Psoas muscle (tissue), 8 donors: ENCODE measurements around the gene TM9SF1. TPM values are rescaled to one million over a fixed set of nuclear protein-coding genes. Genes with fewer than 3 reads are reported as not detected.
A peak's percentile ranks its signal among the peaks of the same experiment; 100 is the strongest.

Experiments
- ATAC-seq, 4 donors: fragments of 200-7000 bp; cut with Tn5 transposase; one replicate each; pipeline ENCODE4 v1.9.1; 2020; ENCODE audit warnings: moderate library complexity in 3 of 4, mild to moderate bottlenecking in 2 of 4
- DNase-seq, 2 donors: peaks; one replicate each; pipeline ENCODE4 v3.0.0-alpha.2; 2020
- H3K27ac ChIP-seq: fragments of 200-600 bp; one replicate; pipeline ENCODE4 v1.8.0; 2022
- H3K27me3 ChIP-seq, 3 donors: fragments of 200-600 bp in 1 of 3; one replicate each; pipeline versions ENCODE4 v1.6.1 to v1.8.0; 2013 to 2022; ENCODE audit warnings: low read length in 2 of 3, mild to moderate bottlenecking in 2 of 3, moderate library complexity in 1 of 3; ENCODE audit not compliant: insufficient read depth in 3 of 3
- H3K36me3 ChIP-seq, 2 donors: fragments of 200-600 bp in 1 of 2; one replicate each; pipeline versions ENCODE4 v1.6.1 to v1.8.0; 2013 to 2022; ENCODE audit warnings: low read depth in 1 of 2, mild to moderate bottlenecking in 1 of 2, moderate library complexity in 1 of 2; ENCODE audit not compliant: insufficient read depth in 1 of 2
- H3K4me1 ChIP-seq: fragments of 200-600 bp; one replicate; pipeline ENCODE4 v1.8.0; 2022
- H3K4me3 ChIP-seq: fragments of 200-600 bp; one replicate; pipeline ENCODE4 v1.8.0; 2022; ENCODE audit warnings: mild to moderate bottlenecking
- H3K9me3 ChIP-seq: fragments of 200-600 bp; one replicate; pipeline ENCODE4 v1.8.0; 2022
- WGBS, 3 donors: extraction: QIAGEN DNeasy Blood & Tissue Kit; methylation state at CpG; one replicate each; pipeline versions ENCODE4 v1.1.6 to v1.1.7; 2013; 5-methylcytosine and 5-hydroxymethylcytosine counted together
- intact Hi-C, 2 donors: fragments of 100-400 bp; cut with DNase I; formaldehyde crosslinking; loops; one replicate each; pipeline versions ENCODE4 v1.11.0 to v1.14.2; 2022
- polyA plus RNA-seq, 3 donors: library from polyadenylated mRNA; stranded (reverse); fragments of 200-250 nt; gene quantifications; one replicate each; pipeline ENCODE4 v1.2.3, GENCODE V29; 2013
- total RNA-seq, 4 donors: library from RNA; stranded (reverse); fragmentation: NEBNext Ultra II Directional in 2 of 4; extraction: Animal tissue kit (Norgen Biotek cat#: 25700) in 2 of 4; gene quantifications; one replicate each; pipeline versions ENCODE4 v1.2.1 to v1.2.4, GENCODE V29; 2021 to 2023
- TF ChIP-seq, protein P1 (sequence below): fragments of 200-600 bp; IDR thresholded peaks from one replicate; pipeline ENCODE4 v1.8.0; 2022; ENCODE audit warnings: antibody characterized with exemption
- donor health status: healthy with polysubstance abuse.
- donor health status: DM: no; HTN: no; CAD: no; lungs with moderate emphysema.
- donor health status: Bipolar disorder and iron deficiency.
- donor health status: healthy.
- donor health status: DM: yes; HTN: yes; CAD: no.
- donor health status: DM: no; HTN: no; CAD: no.
- donor health status: DM: no; HTN: no; CAD: no.
- donor health status: DM: yes; HTN: yes; CAD: no.

TM9SF1 gene
- total and polyA plus RNA-seq, 7 donors = 21.0 to 43.4 (median 22.0) TPM

DNA sequence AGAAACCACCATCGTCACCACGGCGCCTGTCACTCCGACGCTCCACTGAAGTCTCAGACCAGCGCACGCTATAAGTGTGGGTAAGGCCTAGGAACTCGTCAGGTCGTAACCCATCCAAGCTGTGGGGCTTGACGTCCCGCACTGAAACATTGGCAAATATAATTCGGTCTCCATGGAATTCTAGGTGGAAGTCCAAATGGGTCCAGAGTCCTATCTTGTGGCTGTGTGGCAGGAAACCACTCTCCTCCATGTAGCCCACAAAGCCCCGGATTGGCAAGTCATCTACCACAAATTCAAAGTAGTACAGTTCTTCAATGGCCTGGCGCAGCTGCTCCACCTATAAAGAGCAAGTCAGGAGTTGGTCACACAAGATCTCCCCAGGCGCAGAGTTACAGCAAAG, 2.3 kb downstream of the TM9SF1 start:
- Histone ChIP-seq H3K27ac (no peak overlapping the region), H3K9me3 (no peaks in the 10 kb centered on the region), H3K4me3 (no peak overlapping the region), H3K27me3 (no peaks in the 10 kb centered on the region), H3K4me1 (peaks cover 29% of the 10 kb centered on the region), H3K36me3 (peaks cover 0 to 36% of the 10 kb centered on the region in 2 donors)
- WGBS, 3 donors = 94 to 95% (median 95%) methylated on average over 15 of the region's 15 CpGs
- TF ChIP-seq, protein P1, sequence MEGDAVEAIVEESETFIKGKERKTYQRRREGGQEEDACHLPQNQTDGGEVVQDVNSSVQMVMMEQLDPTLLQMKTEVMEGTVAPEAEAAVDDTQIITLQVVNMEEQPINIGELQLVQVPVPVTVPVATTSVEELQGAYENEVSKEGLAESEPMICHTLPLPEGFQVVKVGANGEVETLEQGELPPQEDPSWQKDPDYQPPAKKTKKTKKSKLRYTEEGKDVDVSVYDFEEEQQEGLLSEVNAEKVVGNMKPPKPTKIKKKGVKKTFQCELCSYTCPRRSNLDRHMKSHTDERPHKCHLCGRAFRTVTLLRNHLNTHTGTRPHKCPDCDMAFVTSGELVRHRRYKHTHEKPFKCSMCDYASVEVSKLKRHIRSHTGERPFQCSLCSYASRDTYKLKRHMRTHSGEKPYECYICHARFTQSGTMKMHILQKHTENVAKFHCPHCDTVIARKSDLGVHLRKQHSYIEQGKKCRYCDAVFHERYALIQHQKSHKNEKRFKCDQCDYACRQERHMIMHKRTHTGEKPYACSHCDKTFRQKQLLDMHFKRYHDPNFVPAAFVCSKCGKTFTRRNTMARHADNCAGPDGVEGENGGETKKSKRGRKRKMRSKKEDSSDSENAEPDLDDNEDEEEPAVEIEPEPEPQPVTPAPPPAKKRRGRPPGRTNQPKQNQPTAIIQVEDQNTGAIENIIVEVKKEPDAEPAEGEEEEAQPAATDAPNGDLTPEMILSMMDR = no peak
- intact Hi-C loops = no loop called here
- no peak for ATAC-seq
- DNase-seq = no peak

DNA sequence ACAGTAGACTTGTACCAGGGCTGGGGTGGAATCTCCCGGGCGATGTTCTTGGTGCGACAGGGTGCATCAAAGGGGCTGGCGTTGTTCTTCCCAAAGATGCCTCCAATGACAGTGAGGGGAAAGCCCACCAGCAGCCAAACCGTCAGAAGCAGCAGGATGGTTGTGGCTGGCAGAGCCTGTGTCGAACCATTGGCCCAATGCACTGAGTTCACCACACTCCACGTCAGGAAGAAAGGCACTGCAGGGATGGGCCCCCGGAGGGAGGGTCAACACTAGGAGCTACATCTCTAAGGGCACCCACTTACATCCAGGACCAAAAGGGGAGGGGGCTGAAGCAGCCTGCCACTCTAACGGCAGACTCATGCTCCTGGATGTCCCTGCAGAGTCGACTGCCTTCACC, 4.8 kb downstream of the TM9SF1 start:
- H3K36me3 ChIP-seq = peaks cover 3 to 53% of the 10 kb centered on the region in 2 donors
- no peaks in the 10 kb centered on the region for H3K27me3 ChIP-seq
- intact Hi-C loops = no loop called here
- H3K9me3 ChIP-seq = no peaks in the 10 kb centered on the region
- DNase-seq (no peak), ATAC-seq (no peak)
- no peak overlapping the region for H3K27ac ChIP-seq
- 81 to 82% (median 82%) methylated on average over 9 to 10 of the region's 10 CpGs for WGBS, 3 donors
- TF ChIP-seq, protein P1 = no peak
- no peak overlapping the region for H3K4me3 ChIP-seq
- H3K4me1 ChIP-seq = peaks cover 29% of the 10 kb centered on the region

DNA sequence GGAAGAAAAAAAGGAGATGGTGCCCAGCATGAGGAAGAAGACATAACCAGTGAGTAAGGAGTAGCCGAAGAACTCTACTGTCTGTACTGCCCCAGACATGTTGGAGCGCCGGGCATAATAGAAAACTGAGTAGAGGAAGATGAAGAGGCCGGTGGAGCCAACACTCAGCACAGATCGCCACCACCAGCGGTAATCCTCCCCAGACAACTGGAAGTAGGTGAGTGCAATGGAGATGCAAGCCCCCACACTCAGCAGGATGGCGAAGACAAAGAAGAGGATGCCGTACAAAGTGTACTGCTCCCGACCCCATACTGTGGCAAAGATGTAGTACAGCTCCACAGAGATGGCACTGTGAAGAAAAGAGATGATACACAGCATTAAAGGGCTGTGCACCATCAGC, 5.8 kb downstream of the TM9SF1 start:
- peak overlapping the region; percentile 90 for H3K4me3 ChIP-seq
- TF ChIP-seq, protein P1 = no peak
- H3K9me3 ChIP-seq = no peaks in the 10 kb centered on the region
- H3K4me1 ChIP-seq = peaks cover 25% of the 10 kb centered on the region
- no peaks in the 10 kb centered on the region for H3K27me3 ChIP-seq
- H3K27ac ChIP-seq = no peak overlapping the region
- DNase-seq = no peak
- no peak for ATAC-seq
- intact Hi-C loops = loop anchor here in 1 of 2 donors (2.0 kb wide), 1 partner anchor 25 kb away; no protein-coding TSS in a partner anchor
- WGBS, 3 donors = 83 to 95% (median 91%) methylated on average over 9 of the region's 9 CpGs
- H3K36me3 ChIP-seq = peaks cover 6 to 63% of the 10 kb centered on the region in 2 donors

DNA sequence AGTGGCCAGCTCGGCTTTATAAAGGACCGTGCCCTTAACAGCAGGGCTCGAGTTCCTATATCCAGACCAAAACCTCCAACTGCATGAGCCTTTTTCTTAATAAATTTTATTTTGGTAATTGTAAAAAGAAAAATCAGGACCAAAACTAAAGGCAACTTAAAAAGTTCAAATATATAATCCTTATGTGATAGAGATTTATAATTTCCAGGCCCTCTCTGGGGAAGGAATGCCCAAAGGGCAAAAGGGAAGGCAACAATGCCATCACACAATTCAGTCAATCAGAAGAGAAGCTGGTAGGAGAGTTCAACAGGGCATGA, 6.2 kb downstream of the TM9SF1 start:
- H3K27me3 ChIP-seq = no peaks in the 10 kb centered on the region
- no peaks in the 10 kb centered on the region for H3K9me3 ChIP-seq
- peaks cover 6 to 67% of the 10 kb centered on the region in 2 donors for H3K36me3 ChIP-seq
- peaks cover 21% of the 10 kb centered on the region for H3K4me1 ChIP-seq
- peak overlapping the region; percentile 94 for H3K27ac ChIP-seq
- TF ChIP-seq, protein P1 = no peak
- no peak for ATAC-seq
- H3K4me3 ChIP-seq = peak overlapping the region; percentile 90
- WGBS, 3 donors = 0 to 2% (median 1%) methylated on average over 3 of the region's 3 CpGs
- intact Hi-C loops = loop anchor here in 1 of 2 donors (2.0 kb wide), 1 partner anchor 26 kb away; no protein-coding TSS in a partner anchor
- no peak for DNase-seq
